Ovary (tissue), 9 donors: Measurements from ENCODE around the gene ZNF821. TPM values are rescaled to one million over a fixed set of nuclear protein-coding genes. Genes with fewer than 3 reads are reported as not detected.
A peak's percentile ranks its signal among the peaks of the same experiment; 100 is the strongest.
"Not testable (repeated sequence)": the region's sequence is repeated elsewhere in the genome, so short reads cannot be mapped to it uniquely, and the experiment has no call there.

ENCODE experiments used
- DNase-seq, 5 donors: peaks; one replicate each; pipeline ENCODE4 v3.0.0-alpha.2; 2019 to 2020
- H3K27ac ChIP-seq, 2 donors: fragments of 200-600 bp; one replicate each; pipeline versions ENCODE4 v1.5.1 to v1.8.0; 2019 to 2022
- H3K27me3 ChIP-seq: fragments of 200-600 bp; one replicate; pipeline ENCODE4 v1.8.0; 2022
- H3K36me3 ChIP-seq: fragments of 200-600 bp; sonication (generic); one replicate; pipeline ENCODE4 v1.5.1; 2019
- H3K4me1 ChIP-seq: one replicate; pipeline ENCODE4 v1.8.1; 2013; ENCODE audit warnings: mild to moderate bottlenecking, moderate library complexity; ENCODE audit not compliant: insufficient read depth
- H3K4me3 ChIP-seq: fragments of 200-600 bp; sonication (generic); one replicate; pipeline ENCODE4 v1.5.1; 2017
- H3K9me3 ChIP-seq, 2 donors: fragments of 200-600 bp in 1 of 2; sonication (generic) in 1 of 2; one replicate each; pipeline versions ENCODE4 v1.5.1 to v1.8.1; 2013 to 2019; ENCODE audit warnings: mild to moderate bottlenecking in 1 of 2, moderate library complexity in 1 of 2
- CTCF ChIP-seq, 3 donors: fragments of 450-650 bp in 2 of 3; fragments of 200-600 bp in 1 of 3; IDR thresholded peaks; one replicate each; pipeline versions ENCODE4 v1.5.1 to v1.8.0; 2016 to 2022; ENCODE audit warnings: antibody characterized with exemption in 3 of 3, mild to moderate bottlenecking in 1 of 3
- EP300 ChIP-seq: sonication (generic); formaldehyde crosslinking; IDR thresholded peaks from one replicate; pipeline ENCODE4 v1.6.1; 2017; ENCODE audit warnings: antibody characterized with exemption
- POLR2A ChIP-seq: fragments of 450-650 bp; IDR thresholded peaks from one replicate; pipeline ENCODE4 v1.6.1; 2017; ENCODE audit warnings: antibody characterized with exemption, mild to moderate bottlenecking, moderate library complexity
- WGBS, 3 donors: extraction: QIAGEN DNeasy Blood & Tissue Kit in 1 of 3; methylation state at CpG; one replicate each; pipeline versions ENCODE4 v1.1.5 to v1.1.7; 2013 to 2017; 5-methylcytosine and 5-hydroxymethylcytosine counted together
- intact Hi-C, 4 donors: fragments of 100-400 bp; cut with DNase I; formaldehyde crosslinking; loops; one replicate each; pipeline versions ENCODE4 v1.11.0 to v1.15.1; 2022 to 2023
- polyA plus RNA-seq, 2 donors: library from polyadenylated mRNA; stranded (reverse); fragments of 200-250 nt in 1 of 2; fragments of 350-450 nt in 1 of 2; fragmentation: Illumina TruSeq in 1 of 2; extraction: RNeasy Lipid Tissue Mini Kit (QIAGEN cat#74804) in 1 of 2; gene quantifications; one replicate each; pipeline ENCODE4 v1.2.3, GENCODE V29; 2013 to 2014
- total RNA-seq, 7 donors: library from RNA; depleted of rRNA in 2 of 7; stranded (reverse); fragments of >200 nt in 2 of 7; fragmentation: NEBNext Ultra II Directional in 3 of 7; extraction: Animal tissue kit (Norgen Biotek cat#: 25700) in 3 of 7; gene quantifications; one replicate each; pipeline versions ENCODE4 v1.1.0 to v1.2.4, GENCODE V29; 2016 to 2023
- donor health status: DM: no; HTN: no; CAD: no; lungs with moderate emphysema.
- donor health status: DM: no; HTN: no; CAD: no.
- donor health status: Bipolar disorder and iron deficiency.
- donor health status: DM: yes; HTN: yes; CAD: no.
- donor health status: DM: no; HTN: no; CAD: no.
- donor health status: DM: yes; HTN: yes; CAD: no.

ZNF821 gene
- total and polyA plus RNA-seq, 9 donors: 7.6 to 14.1 (median 11.7) TPM

GRCh38 chr16:71834291-71834690 is 49.7 kb downstream of the ZNF821 start:
- WGBS, 3 donors: 79 to 87% (median 85%) methylated on average over 3 of the region's 3 CpGs

GRCh38 chr16:71832112-71832511 is 51.9 kb downstream of the ZNF821 start:
- DNase-seq, intact Hi-C loops, H3K36me3 ChIP-seq, H3K27ac ChIP-seq, H3K4me1 ChIP-seq, H3K9me3 ChIP-seq, H3K4me3 ChIP-seq, H3K27me3 ChIP-seq: not testable (repeated sequence)
- WGBS, 3 donors: 86 to 89% (median 88%) methylated on average over 2 of the region's 2 CpGs

More at GRCh38 chr16:71834291-71834690, 49.7 kb downstream of the ZNF821 start:
- Histone ChIP-seq H3K4me1 (no peaks in the 10 kb centered on the region), H3K27ac (no peak overlapping the region), H3K9me3 (no peaks in the 10 kb centered on the region), H3K27me3 (no peaks in the 10 kb centered on the region), H3K36me3 (no peaks in the 10 kb centered on the region), H3K4me3 (no peak overlapping the region)
- no peak for TF ChIP-seq POLR2A
- TF ChIP-seq EP300: no peak
- no peak for TF ChIP-seq CTCF (IDR thresholded peaks at IDR 0.05)
- DNase-seq: no peak
- intact Hi-C loops: no loop called here

- H3K27me3 ChIP-seq, intact Hi-C loops: not testable (repeated sequence)
- 83 to 94% (median 88%) methylated on average over 3 of the region's 3 CpGs for WGBS, 3 donors
Measured at GRCh38 chr16:71831698-71832097, 52.3 kb downstream of the ZNF821 start.

GRCh38 chr16:71830359-71830758 is 53.6 kb downstream of the ZNF821 start:
- no peaks in the 10 kb centered on the region for H3K27me3 ChIP-seq
- intact Hi-C loops: no loop called here
- no peak for DNase-seq
- WGBS, 3 donors: 83 to 93% (median 86%) methylated on average over 2 of the region's 2 CpGs
- TF ChIP-seq POLR2A (no peak), CTCF (IDR thresholded peaks at IDR 0.05) (no peak), EP300 (no peak)
- no peaks in the 10 kb centered on the region for H3K4me1 ChIP-seq
- no peaks in the 10 kb centered on the region for H3K9me3 ChIP-seq
- H3K36me3 ChIP-seq: no peaks in the 10 kb centered on the region
- H3K27ac ChIP-seq: no peak overlapping the region
- no peak overlapping the region for H3K4me3 ChIP-seq

More at GRCh38 chr16:71831698-71832097, 52.3 kb downstream of the ZNF821 start:
- H3K36me3 ChIP-seq, H3K9me3 ChIP-seq, DNase-seq, H3K4me3 ChIP-seq, H3K27ac ChIP-seq, H3K4me1 ChIP-seq: not testable (repeated sequence)

- H3K4me1 ChIP-seq: no peaks in the 10 kb centered on the region
- no peaks in the 10 kb centered on the region for H3K9me3 ChIP-seq
- no peak overlapping the region for H3K4me3 ChIP-seq
- no peaks in the 10 kb centered on the region for H3K36me3 ChIP-seq
- TF ChIP-seq EP300: no peak
- no peak for TF ChIP-seq CTCF (IDR thresholded peaks at IDR 0.05)
- no peak for TF ChIP-seq POLR2A
- intact Hi-C loops: no loop called here
- no peak for DNase-seq
- H3K27me3 ChIP-seq: no peaks in the 10 kb centered on the region
- no peak overlapping the region for H3K27ac ChIP-seq
- 56 to 61% (median 59%) methylated on average over 5 of the region's 5 CpGs for WGBS, 3 donors
Measured at GRCh38 chr16:71826533-71827017, 57.4 kb downstream of the ZNF821 start.

- H3K4me3 ChIP-seq, intact Hi-C loops, H3K9me3 ChIP-seq, DNase-seq, H3K4me1 ChIP-seq, H3K36me3 ChIP-seq, H3K27me3 ChIP-seq: not testable (repeated sequence)
- WGBS, 3 donors: 76 to 87% (median 79%) methylated on average over 10 of the region's 10 CpGs
- peak overlapping the region in 1 of 2 donors; percentile 18 for H3K27ac ChIP-seq
Measured at GRCh38 chr16:71817155-71817500, 66.9 kb downstream of the ZNF821 start.
